Small intestine (tissue), 7 donors: ENCODE data around the gene HAUS8. TPM values are rescaled to one million over a fixed set of nuclear protein-coding genes. Genes with fewer than 3 reads are reported as not detected.
"Not testable (repeated sequence)": the region's sequence is repeated elsewhere in the genome, so short reads cannot be mapped to it uniquely, and the experiment has no call there.

Experiments
- DNase-seq, 2 donors: peaks; one replicate each; pipeline versions ENCODE4 v3.0.0 to v3.0.0-alpha.2; 2013
- FAIRE-seq: peaks from 2 replicates; lab custom pipeline; 2012; peaks lifted over from hg19 to GRCh38; lab: Jason Lieb, UNC
- H3K27ac ChIP-seq, 3 donors: one replicate each; pipeline ENCODE4 v1.5.1; 2013; ENCODE audit warnings: low read length in 2 of 3, mild to moderate bottlenecking in 2 of 3, control low read depth in 1 of 3, inconsistent platforms in 1 of 3, low read depth in 1 of 3, moderate library complexity in 1 of 3
- H3K27me3 ChIP-seq, 3 donors: one replicate each; pipeline ENCODE4 v1.6.1; 2013; ENCODE audit warnings: low read length in 3 of 3, inconsistent platforms in 1 of 3; ENCODE audit not compliant: control insufficient read depth in 3 of 3, insufficient read depth in 3 of 3
- H3K36me3 ChIP-seq, 3 donors: one replicate each; pipeline ENCODE4 v1.6.1; 2013; ENCODE audit warnings: low read length in 3 of 3, inconsistent platforms in 1 of 3, low read depth in 1 of 3, mild to moderate bottlenecking in 1 of 3, moderate library complexity in 1 of 3; ENCODE audit not compliant: control insufficient read depth in 3 of 3, insufficient read depth in 2 of 3
- H3K4me1 ChIP-seq, 3 donors: one replicate each; pipeline ENCODE4 v1.6.1; 2013; ENCODE audit warnings: low read length in 2 of 3, inconsistent platforms in 1 of 3, low read depth in 1 of 3, mild to moderate bottlenecking in 1 of 3, moderate library complexity in 1 of 3; ENCODE audit not compliant: control insufficient read depth in 3 of 3, insufficient read depth in 2 of 3
- H3K4me3 ChIP-seq, 3 donors: one replicate each; pipeline ENCODE4 v1.5.1; 2013; ENCODE audit warnings: low read length in 3 of 3, control low read depth in 1 of 3, inconsistent platforms in 1 of 3, low read depth in 1 of 3, mild to moderate bottlenecking in 1 of 3, moderate library complexity in 1 of 3
- H3K9me3 ChIP-seq, 2 donors: one replicate each; pipeline ENCODE4 v1.6.1; 2013; ENCODE audit warnings: low read depth in 1 of 2, low read length in 1 of 2; ENCODE audit not compliant: control insufficient read depth in 2 of 2, insufficient read depth in 1 of 2
- WGBS, 3 donors: extraction: QIAGEN DNeasy Blood & Tissue Kit; methylation state at CpG; one replicate each; pipeline ENCODE4 v1.1.7; 2013; 5-methylcytosine and 5-hydroxymethylcytosine counted together
- polyA plus RNA-seq, 4 donors: library from polyadenylated mRNA; stranded (reverse) in 3 of 4; unstranded in 1 of 4; fragments of 200-250 nt in 3 of 4; fragments of 120-200 nt in 1 of 4; gene quantifications; one replicate each; pipeline versions ENCODE4 v1.2.1 to v1.2.3, GENCODE V29; 2013
- donor health status: healthy with polysubstance abuse.
- donor health status: control.
- donor health status: control.
- donor health status: Bipolar disorder and iron deficiency.
- donor health status: healthy.

HAUS8 gene
- polyA plus RNA-seq, 4 donors = 7.4 to 16.5 (median 13.2) TPM

DNA sequence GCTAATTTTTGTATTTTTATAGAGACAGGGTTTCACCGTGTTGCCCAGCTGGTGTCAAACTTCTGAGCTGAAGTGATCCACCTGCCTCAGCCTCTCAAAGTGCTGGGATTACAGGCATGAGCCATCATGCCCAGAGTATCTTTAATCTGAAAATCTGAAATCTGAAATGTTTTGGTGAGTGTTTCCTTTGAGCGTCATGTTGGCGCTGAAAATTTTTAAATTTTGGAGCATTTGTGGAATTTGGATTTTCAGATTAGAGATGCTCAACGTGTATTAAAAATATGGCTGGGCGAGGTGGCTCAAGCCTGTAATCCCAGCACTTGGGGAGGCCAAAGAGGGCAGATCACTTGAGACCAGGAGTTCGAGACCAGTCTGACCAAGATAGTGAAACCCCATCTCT is 43.5 kb downstream of the HAUS8 start:
- Histone ChIP-seq H3K9me3 (no peaks in the 10 kb centered on the region), H3K4me3 (no peak overlapping the region), H3K27ac (no peak overlapping the region), H3K27me3 (peaks cover 0 to 13% (median 9%) of the 10 kb centered on the region in 3 donors), H3K4me1 (no peaks in the 10 kb centered on the region), H3K36me3 (no peaks in the 10 kb centered on the region)
- DNase-seq (no peak), FAIRE-seq (no peak)
- 80 to 85% (median 83%) methylated on average over 6 of the region's 6 CpGs for WGBS, 3 donors

GRCh38 chr19:17027535-17027975 is 47.7 kb downstream of the HAUS8 start:
- no peak for FAIRE-seq
- peaks cover 5 to 32% (median 26%) of the 10 kb centered on the region in 3 donors for H3K27me3 ChIP-seq
- H3K36me3 ChIP-seq = no peaks in the 10 kb centered on the region
- no peak for DNase-seq
- 52 to 55% (median 54%) methylated on average over 5 to 7 of the region's 7 CpGs for WGBS, 3 donors
- H3K4me1 ChIP-seq = no peaks in the 10 kb centered on the region
- no peak overlapping the region for H3K27ac ChIP-seq
- H3K9me3 ChIP-seq = peaks cover 0 to 19% of the 10 kb centered on the region in 2 donors
- H3K4me3 ChIP-seq = no peak overlapping the region

- Histone ChIP-seq H3K9me3 (peaks cover 0 to 24% of the 10 kb centered on the region in 2 donors), H3K36me3 (no peaks in the 10 kb centered on the region), H3K4me3 (peak within 1 kb of the TSS in 1 of 3 donors; percentile 39), H3K4me1 (no peaks in the 10 kb centered on the region), H3K27me3 (peaks cover 5 to 32% (median 26%) of the 10 kb centered on the region in 3 donors), H3K27ac (no peak within 1 kb of the TSS)
- DNase-seq (peak in 1 of 2 donors; percentile 8), FAIRE-seq (no peak)
- WGBS, 3 donors = 7 to 18% (median 15%) methylated on average over 30 to 67 of the region's 67 CpGs
Observed at GRCh38 chr19:17026706-17027534, 48.3 kb downstream of the HAUS8 start, which contains the start of gene CPAMD8. Gene CPAMD8, minus strand, starts transcription at chr19:17026810. Its CDS starts 168 bp downstream, at chr19:17026642.

- DNase-seq (peak in 1 of 2 donors; percentile 30), FAIRE-seq (no peak)
- Histone ChIP-seq H3K27me3 (peaks cover 5 to 32% (median 26%) of the 10 kb centered on the region in 3 donors), H3K36me3 (no peaks in the 10 kb centered on the region), H3K9me3 (peaks cover 0 to 24% of the 10 kb centered on the region in 2 donors), H3K4me3 (peak overlapping the region in 1 of 3 donors; percentile 39), H3K27ac (no peak overlapping the region), H3K4me1 (no peaks in the 10 kb centered on the region)
- 1 to 9% (median 6%) methylated on average over 32 to 40 of the region's 40 CpGs for WGBS, 3 donors
Observed at GRCh38 chr19:17025991-17026658, 49.1 kb downstream of the HAUS8 start.

GRCh38 chr19:17025361-17025760 is 49.9 kb downstream of the HAUS8 start:
- H3K4me3 ChIP-seq = no peak overlapping the region
- no peak for DNase-seq
- 73 to 78% (median 78%) methylated on average over 6 of the region's 6 CpGs for WGBS, 3 donors
- no peaks in the 10 kb centered on the region for H3K4me1 ChIP-seq
- no peak for FAIRE-seq
- H3K27ac ChIP-seq = no peak overlapping the region
- H3K9me3 ChIP-seq = peaks cover 0 to 24% of the 10 kb centered on the region in 2 donors
- H3K36me3 ChIP-seq = no peaks in the 10 kb centered on the region
- H3K27me3 ChIP-seq = peaks cover 5 to 32% (median 26%) of the 10 kb centered on the region in 3 donors

GRCh38 chr19:17024941-17025340 is 50.3 kb downstream of the HAUS8 start:
- H3K4me1 ChIP-seq, H3K27ac ChIP-seq, H3K36me3 ChIP-seq, FAIRE-seq, H3K4me3 ChIP-seq, DNase-seq: not testable (repeated sequence)
- Histone ChIP-seq H3K9me3 (peaks cover 0 to 24% of the 10 kb centered on the region in 2 donors), H3K27me3 (peaks cover 5 to 32% (median 26%) of the 10 kb centered on the region in 3 donors)
- WGBS, 3 donors = 42 to 84% (median 70%) methylated on average over 8 of the region's 8 CpGs

GRCh38 chr19:17023805-17024204 is 51.4 kb downstream of the HAUS8 start:
- WGBS, 3 donors = 88 to 94% (median 93%) methylated on average over 3 of the region's 3 CpGs
- FAIRE-seq = no peak

DNA sequence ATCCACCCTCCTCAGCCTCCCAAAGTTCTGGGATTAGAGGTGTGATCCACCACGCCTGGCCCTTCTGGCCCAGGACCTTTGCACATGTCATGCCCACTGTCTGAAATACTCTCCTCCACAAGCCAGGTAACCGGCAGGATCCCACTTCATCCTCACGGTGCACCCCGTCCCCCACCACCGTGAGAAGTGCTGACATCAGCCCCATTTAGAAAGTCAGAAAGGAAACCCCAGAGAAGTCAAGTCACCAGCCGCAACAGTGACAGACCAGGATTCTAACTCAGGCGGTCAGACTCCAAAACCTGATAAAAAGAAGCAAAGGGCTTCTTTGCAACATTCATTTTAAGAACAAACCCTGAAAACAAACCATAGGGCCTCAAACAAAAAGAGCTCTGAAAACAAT is 52.5 kb downstream of the HAUS8 start:
- Histone ChIP-seq H3K36me3 (no peaks in the 10 kb centered on the region), H3K9me3 (peaks cover 0 to 24% of the 10 kb centered on the region in 2 donors), H3K4me3 (no peak overlapping the region), H3K4me1 (no peaks in the 10 kb centered on the region), H3K27ac (no peak overlapping the region), H3K27me3 (peaks cover 5 to 25% (median 20%) of the 10 kb centered on the region in 3 donors)
- DNase-seq (no peak), FAIRE-seq (no peak)
- WGBS, 3 donors = 80 to 88% (median 83%) methylated on average over 7 of the region's 7 CpGs

More at GRCh38 chr19:17023805-17024204, 51.4 kb downstream of the HAUS8 start:
- H3K4me1 ChIP-seq = no peaks in the 10 kb centered on the region
- H3K27me3 ChIP-seq = peaks cover 5 to 32% (median 26%) of the 10 kb centered on the region in 3 donors
- H3K4me3 ChIP-seq = no peak overlapping the region
- no peak overlapping the region for H3K27ac ChIP-seq
- no peak for DNase-seq
- H3K36me3 ChIP-seq = no peaks in the 10 kb centered on the region
- peaks cover 0 to 24% of the 10 kb centered on the region in 2 donors for H3K9me3 ChIP-seq
